GM19035 (cell line): ENCODE results near the gene PM20D1.
A peak's percentile ranks its signal among the peaks of the same experiment; 100 is the strongest.
"Not testable (repeated sequence)": the region's sequence is repeated elsewhere in the genome, so short reads cannot be mapped to it uniquely, and the experiment has no call there.

Experiments
- ATAC-seq: cut with Tn5 transposase; IDR thresholded peaks from one replicate; pipeline ENCODE4 v1.9.1; 2021; ENCODE audit not compliant: unreplicated experiment

The PM20D1 gene

DNA sequence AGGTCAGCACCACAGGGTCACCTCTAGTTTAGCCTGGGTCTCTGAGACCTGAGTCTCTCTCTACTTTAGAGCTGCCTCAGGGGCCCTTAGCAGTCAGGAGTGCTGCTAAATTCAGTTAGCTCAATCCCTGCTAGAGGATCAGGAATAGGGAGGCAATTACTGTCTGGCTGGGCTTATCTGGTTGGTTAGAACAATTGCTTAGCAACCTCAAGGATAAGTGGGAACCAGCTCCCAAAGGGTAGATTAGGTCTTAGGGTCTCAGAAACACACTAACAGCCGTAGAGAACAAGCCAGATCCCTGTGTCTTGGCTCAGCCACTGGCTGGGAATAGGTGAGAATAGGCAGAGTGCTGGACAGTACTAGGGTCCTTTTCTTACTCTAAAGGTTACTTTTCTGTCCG is 7.7 kb downstream of the PM20D1 start:
- no peak for ATAC-seq

DNA sequence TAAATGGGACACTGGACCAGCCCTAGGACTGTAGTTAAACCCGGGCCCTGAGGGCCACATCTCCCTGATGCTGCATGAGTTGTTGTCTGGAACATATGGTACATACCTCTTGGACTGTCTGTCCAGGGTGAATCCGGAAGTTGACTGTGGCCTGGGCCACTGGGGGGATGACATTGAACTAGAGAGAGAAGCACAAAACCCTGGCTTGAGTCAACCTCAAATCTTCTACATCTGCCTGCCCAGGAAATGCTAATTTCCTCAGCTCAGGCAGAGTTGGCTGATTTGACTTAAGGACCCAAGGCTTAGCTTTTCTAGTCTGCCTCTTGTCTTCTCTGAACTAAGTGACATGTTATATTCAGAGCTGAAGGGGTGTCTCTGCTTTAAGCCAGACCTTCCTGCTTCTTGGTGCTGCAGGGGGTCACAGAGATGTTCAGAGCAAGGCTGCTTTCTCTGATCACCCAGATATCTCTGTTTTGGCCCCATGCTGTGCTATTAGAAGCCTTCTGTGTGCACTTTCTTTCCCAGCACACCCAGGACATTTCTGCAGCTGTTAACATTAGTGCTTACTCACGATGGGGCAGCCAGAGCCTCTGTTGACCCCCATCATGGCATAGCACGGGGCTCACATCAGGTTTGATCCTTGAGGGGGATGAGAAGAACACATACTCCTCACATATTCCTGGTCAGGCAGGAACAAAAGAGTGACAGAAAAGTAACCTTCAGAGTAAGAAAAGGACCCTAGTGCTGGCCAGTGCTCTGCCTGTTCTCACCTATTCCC is 9.6 kb downstream of the PM20D1 start:
- no peak for ATAC-seq

DNA sequence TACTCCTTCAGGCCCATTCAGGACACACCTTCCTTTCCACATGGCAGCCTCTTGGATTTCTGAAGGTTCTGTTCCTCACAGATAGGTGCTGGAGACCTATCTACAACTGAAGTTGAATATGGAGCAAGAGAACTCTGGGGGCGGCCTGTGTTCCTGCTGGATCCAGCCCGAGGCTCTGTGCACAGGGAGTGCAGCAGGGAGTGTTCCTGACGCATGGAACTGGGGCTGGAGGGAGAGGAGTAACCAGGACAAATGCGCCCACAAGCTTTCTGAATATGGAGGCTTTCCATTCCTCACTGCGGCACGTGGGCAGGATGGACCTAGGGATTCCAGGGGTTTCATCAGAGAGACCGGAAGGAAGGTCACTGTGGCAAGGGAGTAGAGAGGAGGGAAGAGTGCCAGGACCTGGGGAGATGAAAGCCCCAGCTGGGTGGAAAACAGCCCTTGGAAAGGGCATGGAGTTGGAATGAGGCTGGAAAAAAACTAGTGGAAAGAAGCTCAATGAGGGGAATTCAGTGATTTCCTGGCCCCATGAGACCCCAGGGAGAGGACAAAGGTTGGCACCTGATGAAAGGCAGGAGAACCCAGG is 12.5 kb downstream of the PM20D1 start:
- ATAC-seq, result no peak

DNA sequence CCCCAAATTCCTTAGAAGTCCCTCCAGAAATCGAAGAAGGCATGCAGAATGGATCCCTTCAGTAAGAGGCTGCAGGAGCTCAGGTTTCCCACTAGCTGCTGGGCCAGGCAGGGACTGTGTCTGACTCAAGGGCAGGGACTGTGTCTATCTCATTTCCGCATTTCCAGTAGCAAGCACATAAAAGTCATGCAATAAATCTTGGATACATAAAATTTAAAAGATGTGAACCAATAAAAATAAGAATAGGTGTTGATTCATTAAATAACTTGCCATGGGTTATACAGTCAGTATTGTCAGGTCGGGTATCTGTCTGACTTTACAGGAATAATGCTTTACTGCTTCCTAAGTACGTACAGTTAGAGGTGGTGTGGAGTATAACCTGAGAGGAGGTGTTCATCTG is 15.2 kb downstream of the PM20D1 start:
- no peak for ATAC-seq

DNA sequence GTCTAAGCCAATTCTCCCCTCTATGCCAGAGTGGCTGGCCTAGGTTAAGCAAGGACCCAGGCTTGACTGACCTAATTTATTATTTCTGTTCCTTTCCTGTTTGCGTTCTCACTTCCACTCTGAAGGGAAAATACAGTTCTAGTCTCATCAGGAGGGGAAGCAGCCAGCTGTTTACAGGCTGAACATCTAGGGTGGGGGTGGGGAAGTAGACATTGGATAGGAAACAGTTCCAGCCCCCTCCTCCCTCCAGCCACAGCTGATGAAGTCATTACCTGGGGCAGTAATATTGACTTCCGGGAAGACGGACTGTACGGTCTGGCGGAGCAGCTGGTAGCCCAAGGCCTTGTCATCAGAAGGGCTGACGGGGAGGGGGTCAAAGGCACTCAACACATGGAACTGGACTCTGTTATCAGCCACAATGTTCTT is 17.6 kb downstream of the PM20D1 start:
- ATAC-seq, result no peak

DNA sequence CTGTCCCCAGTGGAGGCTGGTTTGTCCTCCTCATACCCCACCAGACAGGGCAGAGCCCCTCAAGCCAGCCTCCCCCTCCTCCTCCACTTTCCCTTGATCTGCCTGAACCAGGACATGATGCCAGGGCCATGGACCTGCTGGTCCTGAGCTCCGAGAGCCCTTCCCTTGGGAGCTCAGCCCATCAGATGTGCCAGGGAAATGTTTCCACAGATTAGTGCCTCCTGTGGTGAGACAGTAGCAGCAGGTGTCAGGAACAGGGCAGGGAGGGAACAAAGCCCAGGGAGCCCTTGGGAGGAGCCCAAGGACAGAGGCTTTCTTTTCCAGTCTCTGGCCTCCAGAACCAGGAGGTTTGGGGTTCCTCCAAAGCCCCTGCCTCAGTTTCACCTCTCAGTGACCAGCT is 22.3 kb downstream of the PM20D1 start:
- ATAC-seq, result no peak

DNA sequence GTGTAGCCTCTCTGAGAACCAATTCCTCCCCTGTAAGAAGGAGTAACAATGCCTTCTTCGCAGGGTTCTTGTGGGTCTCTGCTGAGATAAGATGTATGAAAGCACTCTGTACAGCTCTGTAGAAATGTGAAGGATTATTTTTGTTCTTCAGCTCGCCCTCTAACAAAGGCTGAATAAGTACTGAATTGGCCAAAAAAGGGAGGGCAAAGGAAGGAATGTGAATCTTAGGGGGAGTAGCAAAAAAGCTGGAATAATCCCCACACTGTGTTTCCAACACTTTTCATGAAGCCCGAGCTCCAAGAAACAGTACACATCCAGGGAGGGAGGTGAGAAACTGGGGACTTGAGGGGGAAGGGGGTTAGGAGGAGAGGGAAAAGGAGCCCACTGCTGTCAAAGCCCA is 22.9 kb downstream of the PM20D1 start:
- no peak for ATAC-seq

DNA sequence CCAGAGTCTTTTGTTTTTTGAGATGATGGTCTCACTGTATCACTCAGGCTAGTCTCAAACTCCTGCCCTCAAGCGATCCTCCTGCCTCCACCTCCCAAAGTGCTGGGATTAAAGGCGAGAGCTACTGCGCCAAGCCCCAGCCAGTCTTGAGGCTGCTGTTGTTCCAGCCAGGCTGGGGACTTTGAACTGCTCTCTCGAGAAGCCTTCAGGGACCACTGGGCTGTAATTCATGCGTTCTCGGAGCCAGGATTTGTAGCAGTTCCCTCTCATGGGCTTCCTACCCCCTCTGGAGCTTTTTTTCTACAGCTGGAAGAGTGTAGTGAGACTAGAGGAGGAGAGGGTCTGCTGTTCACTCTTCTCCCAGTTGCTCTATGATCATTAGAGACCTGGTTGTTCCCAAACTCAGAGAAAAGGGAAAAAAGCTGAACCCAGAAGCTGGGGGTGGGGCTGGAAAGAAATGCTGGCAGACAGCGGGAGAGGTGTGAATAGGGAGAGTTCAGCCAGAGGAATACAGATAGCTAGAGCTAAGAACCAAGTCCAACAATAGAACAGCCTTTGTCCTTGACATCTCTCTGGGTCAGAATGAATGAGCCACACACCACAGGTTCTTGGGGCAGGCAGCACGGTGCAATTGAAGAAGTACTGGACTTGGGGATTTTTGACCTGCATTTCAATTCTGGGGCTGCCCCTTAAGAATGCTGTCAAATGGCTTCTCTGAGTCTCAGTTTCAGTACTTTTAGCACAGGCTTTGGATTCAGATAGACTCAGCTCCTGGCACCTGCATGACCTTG is 23.7 kb downstream of the PM20D1 start:
- no peak for ATAC-seq

DNA sequence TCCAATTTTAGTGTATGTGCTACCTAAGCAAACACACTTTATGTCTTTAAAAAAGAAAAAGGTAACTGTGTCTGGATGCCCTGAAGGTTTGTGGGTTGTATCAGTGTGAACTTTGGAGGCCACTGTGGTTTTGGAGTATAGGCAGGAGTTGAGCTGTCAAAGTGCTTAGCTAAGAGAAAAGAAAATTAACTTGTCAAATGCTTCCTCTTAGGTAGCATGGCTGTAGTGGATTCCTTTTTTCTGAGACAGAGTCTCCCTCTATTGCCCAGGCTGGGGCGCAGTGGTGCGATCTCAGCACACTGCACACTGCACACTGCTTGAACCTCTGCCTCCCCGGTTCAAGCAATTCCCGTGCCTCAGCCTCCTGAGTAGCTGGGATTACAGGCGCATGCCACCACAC is 25.8 kb downstream of the PM20D1 start:
- no peak for ATAC-seq

DNA sequence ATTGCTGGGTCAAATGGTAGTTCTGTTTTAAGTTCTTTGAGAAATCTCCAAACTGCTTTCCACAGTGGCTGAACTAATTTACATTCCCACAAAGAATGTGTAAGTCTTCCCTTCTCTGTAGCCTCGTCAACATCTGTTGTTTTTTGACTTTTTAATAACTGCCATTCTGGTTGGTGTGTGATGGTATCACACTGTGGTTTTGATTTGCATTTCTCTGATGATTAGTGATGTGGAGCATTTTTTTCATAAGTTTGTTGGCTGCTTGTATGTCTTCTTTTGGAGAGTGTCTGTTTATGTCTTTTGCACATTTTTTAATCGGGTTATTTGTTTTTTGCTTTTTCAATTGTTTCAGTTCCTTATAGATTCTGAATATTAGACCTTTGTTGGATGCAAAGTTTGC is 26.7 kb downstream of the PM20D1 start:
- ATAC-seq, result not testable (repeated sequence)

DNA sequence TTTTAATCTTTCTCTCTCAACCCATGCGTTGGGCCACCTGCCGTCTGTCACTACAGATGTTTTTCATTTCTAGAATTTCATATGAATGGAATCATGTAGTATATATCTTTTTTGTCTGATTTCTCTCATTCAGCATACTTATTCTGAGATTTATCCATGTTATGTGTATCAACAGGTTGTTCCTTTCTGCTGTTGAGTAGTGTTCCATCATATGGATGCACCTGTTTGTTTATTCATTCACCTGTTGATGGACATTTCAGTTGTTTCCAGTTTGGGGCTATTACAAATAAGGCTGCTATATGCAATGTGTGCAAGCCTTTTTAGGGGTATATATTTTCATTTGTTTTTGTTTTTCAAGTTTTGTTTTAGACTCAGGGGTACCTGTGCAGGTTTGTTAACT is 27.5 kb downstream of the PM20D1 start:
- ATAC-seq, result no peak

DNA sequence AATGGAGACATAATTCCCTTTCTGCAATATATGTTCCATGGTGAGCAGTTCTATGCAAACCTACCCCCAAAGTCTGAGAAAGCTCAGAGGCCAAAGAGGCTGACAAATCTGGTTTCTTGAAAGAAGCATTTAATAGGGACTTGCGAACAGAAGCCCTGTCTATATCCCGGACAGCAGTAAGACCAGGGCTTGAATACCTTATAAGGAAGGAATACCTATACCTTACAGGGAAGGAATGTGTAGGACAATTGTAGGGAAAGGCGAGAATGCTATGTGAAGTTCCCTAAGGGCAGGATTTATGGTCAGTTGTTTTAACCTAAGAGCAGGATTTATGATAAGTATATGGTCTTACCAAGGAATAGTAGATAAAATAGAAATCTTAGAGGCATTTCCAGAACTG is 31.9 kb downstream of the PM20D1 start:
- ATAC-seq, result no peak

DNA sequence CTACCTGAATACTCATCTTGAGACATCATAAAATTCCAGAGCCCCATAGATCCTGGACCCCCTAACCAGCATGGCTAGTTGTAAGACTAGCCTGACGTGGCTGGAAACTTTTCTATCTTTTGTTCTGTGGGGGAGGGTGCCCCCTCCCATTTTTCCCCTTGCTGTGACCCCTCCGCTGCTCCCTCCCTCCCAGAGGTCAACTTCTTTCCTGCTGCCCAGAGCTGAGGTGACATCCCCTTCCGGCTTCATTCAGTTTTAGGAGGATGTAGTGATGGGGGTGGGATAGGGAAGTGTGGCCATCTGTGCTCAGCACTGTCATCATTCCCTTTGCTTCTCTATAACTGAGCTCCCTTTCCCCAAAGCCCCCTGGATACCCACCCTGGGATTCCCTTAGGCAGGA is 32.6 kb downstream of the PM20D1 start:
- ATAC-seq, result no peak

DNA sequence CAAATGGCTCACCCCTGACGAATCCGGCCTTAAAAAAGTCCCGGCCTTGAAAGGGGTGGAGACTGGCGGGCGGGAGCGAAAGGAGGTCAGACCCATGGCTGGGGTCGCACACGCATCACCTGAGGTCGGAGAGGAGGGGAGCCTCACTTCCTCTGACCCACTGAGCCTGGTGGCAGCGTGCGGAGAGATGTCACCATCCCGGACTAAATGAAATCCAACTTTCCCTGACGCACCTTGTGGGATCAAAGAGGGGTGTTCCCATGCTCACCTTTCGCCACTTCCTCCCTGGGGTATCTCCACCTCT is 36.2 kb downstream of the PM20D1 start:
- ATAC-seq, result no peak

DNA sequence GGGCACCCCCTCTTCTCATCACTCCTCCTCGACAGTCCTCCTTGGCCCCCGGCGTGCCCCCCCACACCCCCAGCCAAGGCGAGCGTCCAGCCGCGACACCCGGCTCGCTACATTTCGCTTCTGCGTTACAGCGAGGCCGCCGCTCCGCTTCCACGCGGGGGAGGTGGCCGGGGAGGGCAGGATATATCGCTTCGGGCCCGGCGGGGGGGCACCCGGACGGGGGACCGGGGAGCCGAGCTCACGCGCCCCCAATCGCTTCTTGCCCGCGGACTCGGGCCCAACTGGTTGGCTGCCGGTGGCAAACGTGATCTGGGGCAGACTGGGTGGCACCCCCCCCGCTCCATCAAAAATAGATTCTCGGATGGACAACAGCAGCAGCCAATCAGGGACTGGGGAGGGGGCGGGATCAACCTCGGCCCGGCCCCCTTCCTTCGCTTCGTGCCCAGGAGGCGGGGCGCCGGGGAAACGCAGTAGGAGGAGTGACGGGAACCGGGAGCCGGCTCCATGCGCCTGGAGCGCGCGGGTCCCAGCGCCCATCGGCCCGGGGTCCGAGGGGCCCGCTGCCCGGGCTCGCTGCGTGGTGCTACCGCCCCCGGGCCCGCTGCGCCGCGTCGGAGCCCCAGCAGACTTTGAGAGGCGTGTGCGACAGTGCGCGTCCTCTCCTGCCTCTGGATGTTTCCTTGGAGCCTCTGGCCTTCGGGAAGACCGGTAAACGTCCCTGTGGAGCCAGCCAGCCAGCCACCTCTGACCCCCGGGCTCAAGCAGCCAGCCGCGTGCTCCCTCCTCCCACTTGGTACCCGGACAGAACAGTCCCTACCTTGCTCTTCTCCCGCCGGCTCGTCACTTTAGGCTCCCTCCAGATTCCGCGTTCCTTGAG is 36.8 kb downstream of the PM20D1 start, which contains the start of gene SLC41A1:
TSS of gene SLC41A1 (minus strand) at position 321 of the 877 bp plus-strand sequence. CDS start 2,757 bp downstream, outside the sequence.
- peak; percentile 91 for ATAC-seq

DNA sequence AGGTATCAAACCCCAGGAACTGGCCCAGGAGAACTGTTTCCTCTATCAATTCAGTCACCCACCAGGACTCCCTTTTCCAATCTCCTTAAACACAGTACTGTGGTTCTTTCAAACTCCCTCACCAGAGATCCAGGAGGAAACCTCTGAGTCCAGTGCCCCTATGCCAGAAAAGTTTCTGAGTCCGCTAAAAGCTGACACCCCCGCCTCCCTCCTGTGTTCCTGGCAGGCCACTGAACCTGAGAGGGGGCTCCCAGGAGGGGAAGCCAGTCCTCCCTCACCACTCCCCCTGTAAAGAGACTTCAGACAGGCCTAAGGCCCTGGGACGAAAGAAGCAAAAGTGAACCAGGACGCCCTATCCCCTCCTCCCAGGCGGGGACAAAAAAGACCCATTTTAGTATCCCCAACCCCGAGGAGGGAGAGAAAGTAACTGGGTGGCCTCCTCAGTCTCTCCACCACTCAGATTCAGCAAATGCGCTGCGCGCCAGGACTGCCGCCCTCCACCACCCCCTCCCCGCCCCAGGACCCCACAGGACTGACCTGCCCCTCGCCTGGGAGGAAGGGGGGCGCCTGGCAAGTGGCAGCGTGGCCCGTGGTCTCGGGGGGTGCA is 37.6 kb downstream of the PM20D1 start:
- ATAC-seq, result no peak

DNA sequence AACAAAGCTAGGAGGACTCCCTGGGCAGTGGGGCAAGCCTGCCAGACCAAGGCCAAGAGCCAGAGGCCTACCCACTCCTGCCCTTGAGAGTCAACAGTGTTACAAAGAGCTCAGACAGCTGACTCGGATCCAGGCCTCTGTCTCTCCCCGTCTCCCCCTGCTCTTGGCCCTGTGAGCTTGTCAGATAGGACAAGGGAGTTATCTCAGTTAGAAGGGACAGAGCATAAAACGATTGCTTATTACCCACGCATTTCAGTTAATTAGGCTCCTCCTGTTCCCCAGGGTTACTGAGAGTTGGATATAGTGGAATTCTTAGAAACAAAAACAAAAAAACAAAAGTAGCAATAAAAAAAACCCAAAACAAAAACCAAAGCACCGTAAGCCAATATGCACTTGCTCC is 38.3 kb downstream of the PM20D1 start:
- no peak for ATAC-seq

DNA sequence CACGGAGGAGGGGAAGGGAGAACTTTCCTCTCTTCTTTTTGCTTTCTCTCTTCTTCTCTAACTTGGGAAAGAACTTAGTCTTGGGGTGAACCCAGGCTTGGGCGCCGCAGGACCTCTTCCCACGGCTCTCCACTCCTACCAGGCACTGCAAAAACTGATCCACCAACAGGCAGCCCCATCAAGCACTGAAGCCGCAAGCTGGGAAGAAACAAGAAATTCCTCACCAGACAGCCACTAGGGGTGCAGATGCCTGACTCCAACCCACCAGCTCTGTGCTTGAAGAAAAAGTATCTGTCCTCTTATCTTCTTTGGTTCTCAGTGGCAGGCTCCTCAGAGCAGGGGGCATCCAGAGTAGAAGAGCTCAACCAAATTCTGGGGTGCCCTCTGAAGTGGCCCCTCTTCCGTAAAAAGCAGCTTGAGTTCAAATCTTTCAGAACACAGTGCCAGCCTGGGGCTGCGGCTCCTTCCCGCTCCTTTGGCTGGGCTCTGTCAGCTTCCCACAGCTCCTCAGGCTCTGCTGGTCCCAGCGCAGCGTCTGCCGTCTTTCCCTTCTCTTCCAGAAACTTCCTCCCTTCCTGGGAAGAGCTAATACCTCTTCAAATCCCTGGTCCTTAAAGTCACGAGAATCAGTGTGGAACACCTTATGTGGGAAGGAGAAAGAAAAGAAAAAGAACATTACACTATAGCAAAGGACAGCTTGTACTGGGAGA is 39.3 kb downstream of the PM20D1 start:
- ATAC-seq, result no peak

DNA sequence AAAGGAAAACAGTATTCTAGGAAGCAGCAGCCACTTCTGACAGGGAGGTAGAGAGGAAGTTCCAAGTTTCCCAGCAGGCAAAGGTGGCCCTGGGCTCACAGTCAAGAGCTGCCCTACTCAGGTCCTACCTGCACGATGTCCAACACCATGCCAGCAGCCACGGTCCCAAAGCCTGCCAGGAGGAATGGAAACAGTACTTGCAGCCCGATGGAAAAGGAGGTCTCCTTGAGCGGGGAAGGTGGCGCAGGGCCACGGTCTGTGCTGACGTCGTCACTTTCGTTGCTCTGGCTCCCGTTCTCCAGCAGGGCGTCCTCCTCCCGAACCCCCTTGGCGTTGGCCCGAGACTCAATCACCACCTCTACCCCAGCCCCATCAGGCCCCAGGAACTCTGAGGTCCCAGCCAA is 40.0 kb downstream of the PM20D1 start:
- no peak for ATAC-seq

DNA sequence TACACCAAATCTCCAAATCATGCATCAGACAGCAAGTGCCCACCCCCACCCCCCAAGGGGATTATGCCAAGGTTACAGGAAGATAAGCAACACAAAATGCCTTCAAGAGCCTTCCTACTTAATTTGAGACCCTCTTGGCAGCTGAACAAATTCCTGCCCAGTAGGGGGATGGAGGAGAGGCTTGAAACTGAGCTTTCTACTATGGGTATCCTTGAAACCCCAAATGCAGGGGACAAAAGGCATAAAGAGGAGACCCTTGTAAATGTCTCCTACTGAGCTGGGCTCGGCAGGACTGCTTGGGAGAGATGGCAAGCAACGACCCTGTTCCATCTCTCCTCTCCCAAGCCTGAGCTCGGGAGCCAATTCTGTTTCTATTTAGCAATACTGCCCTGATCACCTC is 40.5 kb downstream of the PM20D1 start:
- no peak for ATAC-seq
